ENCODE measurements around the gene PPP1R14C. TPM values are rescaled to one million over a fixed set of nuclear protein-coding genes. Genes with fewer than 3 reads are reported as not detected.

PPP1R14C gene
- total and polyA plus RNA-seq, 2 donors (not counting 1 experiment from before 2014, with no cell fraction given), result 0.17 TPM; not detected in 1

DNA sequence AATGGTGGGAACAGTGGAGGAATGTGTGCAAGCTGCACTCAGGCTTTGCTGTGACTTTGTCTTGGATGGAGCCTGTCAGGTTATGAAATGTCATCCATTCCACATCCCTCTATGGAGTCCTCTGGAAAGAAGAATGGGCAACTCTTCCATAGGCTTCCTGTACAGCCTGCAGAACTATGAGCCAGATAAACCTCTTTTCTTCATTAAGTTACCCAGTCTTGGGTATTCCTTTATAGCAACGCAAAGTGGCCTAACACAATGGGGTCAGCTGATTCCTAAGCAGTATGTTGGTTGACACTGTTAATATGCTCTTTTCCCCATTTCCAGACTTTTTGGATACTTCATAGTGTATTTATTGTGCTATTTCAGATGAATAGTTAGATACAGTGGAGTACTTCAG, 150.2 kb downstream of the PPP1R14C start:
- no peak overlapping the region for H3K27ac ChIP-seq (ENCODE audit: insufficient read depth, low read length)

DNA sequence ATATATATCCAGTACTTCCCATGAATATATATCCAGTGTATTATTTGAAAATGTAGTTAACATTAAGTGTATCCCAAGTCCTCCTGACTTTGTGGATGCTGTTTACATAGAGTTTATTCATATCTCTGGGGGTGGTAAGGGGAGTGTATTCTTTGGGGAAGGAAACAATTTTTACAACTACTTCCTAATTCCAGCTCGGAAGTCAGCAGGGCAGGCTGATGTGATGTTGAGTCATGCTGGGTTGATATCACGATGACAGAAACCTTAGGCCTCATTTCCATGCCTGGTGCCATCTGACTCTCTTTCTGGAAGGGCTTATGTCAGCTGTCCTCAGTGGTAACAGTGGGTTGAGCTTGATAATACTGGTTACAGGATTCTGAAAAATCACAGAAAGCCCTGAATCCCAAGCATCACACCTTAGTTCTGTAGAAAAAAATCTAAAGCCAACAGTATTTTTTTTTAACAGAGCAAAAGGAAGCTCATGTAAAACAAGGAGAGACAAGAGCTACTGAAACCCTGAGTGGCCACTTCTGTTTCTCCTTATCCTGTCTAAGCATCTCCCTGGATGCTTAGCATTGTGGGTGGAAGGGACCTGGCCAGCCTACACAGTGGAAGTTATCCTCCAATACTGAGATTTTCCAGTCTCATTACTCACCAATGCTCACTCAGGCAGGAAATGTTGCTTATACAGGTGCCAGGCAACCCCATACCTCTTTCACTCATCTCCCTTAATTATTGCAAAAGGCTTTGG, 150.8 kb downstream of the PPP1R14C start:
- Histone ChIP-seq H3K27ac (ENCODE audit: insufficient read depth, low read length) (no peak overlapping the region), H3K4me2 (ENCODE audit: extremely low read depth, insufficient read depth, low read length) (no peak overlapping the region), H3K4me3 (replicated peaks in 1 of 4; ENCODE audit: control extremely low read depth in 1 of 4, insufficient read depth in 1 of 4, low read depth in 3 of 4, low read length in 4 of 4) (no peak overlapping the region), H3K4me1 (ENCODE audit: control insufficient read depth, extremely low read depth, insufficient read depth, low read length) (no peaks in the 10 kb centered on the region), H3K79me2 (ENCODE audit: control insufficient read depth, insufficient read depth, low read length) (no peaks in the 10 kb centered on the region), H4K20me1 (ENCODE audit: control insufficient read depth, extremely low read depth, insufficient read depth, low read length) (no peaks in the 10 kb centered on the region), H3K27me3 (ENCODE audit: control insufficient read depth, insufficient read depth, low read length) (no peaks in the 10 kb centered on the region), H2AFZ (ENCODE audit: low read length) (no peak overlapping the region), H3K9me3 (ENCODE audit: control insufficient read depth, insufficient read depth, low read depth, low read length) (no peaks in the 10 kb centered on the region), H3K9ac (ENCODE audit: insufficient read depth, low read length) (no peak overlapping the region), H3K36me3 (ENCODE audit: control insufficient read depth, insufficient read depth, low read length) (no peaks in the 10 kb centered on the region)
- no peak for TF ChIP-seq CTCF (conservative IDR thresholded peaks at IDR 0.05 in 1 of 2, IDR thresholded peaks at IDR 0.05 in 1 of 2; ENCODE audit: low read depth in 1 of 2, low read length in 2 of 2)
- TF ChIP-seq EZH2 (IDR thresholded peaks at IDR 0.05; ENCODE audit: low read length, missing control alignments), result no peak
- DNase-seq (ENCODE audit: low read depth in 2 of 2), result peak; percentile 74 to 76

More for the DNA sequence above, 150.2 kb downstream of the PPP1R14C start:
- no peaks in the 10 kb centered on the region for H3K9me3 ChIP-seq (ENCODE audit: control insufficient read depth, insufficient read depth, low read depth, low read length)
- H3K79me2 ChIP-seq (ENCODE audit: control insufficient read depth, insufficient read depth, low read length), result no peaks in the 10 kb centered on the region
- no peaks in the 10 kb centered on the region for H3K36me3 ChIP-seq (ENCODE audit: control insufficient read depth, insufficient read depth, low read length)
- no peaks in the 10 kb centered on the region for H4K20me1 ChIP-seq (ENCODE audit: control insufficient read depth, extremely low read depth, insufficient read depth, low read length)
- no peaks in the 10 kb centered on the region for H3K4me1 ChIP-seq (ENCODE audit: control insufficient read depth, extremely low read depth, insufficient read depth, low read length)
- DNase-seq (ENCODE audit: low read depth in 2 of 2), result no peak
- no peak overlapping the region for H3K4me2 ChIP-seq (ENCODE audit: extremely low read depth, insufficient read depth, low read length)
- no peaks in the 10 kb centered on the region for H3K27me3 ChIP-seq (ENCODE audit: control insufficient read depth, insufficient read depth, low read length)
- H3K9ac ChIP-seq (ENCODE audit: insufficient read depth, low read length), result no peak overlapping the region
- H2AFZ ChIP-seq (ENCODE audit: low read length), result no peak overlapping the region
- no peak for TF ChIP-seq EZH2 (IDR thresholded peaks at IDR 0.05; ENCODE audit: low read length, missing control alignments)
- TF ChIP-seq CTCF (conservative IDR thresholded peaks at IDR 0.05 in 1 of 2, IDR thresholded peaks at IDR 0.05 in 1 of 2; ENCODE audit: low read depth in 1 of 2, low read length in 2 of 2), result no peak
- no peak overlapping the region for H3K4me3 ChIP-seq (replicated peaks in 1 of 4; ENCODE audit: control extremely low read depth in 1 of 4, insufficient read depth in 1 of 4, low read depth in 3 of 4, low read length in 4 of 4)

- Histone ChIP-seq H4K20me1 (ENCODE audit: control insufficient read depth, extremely low read depth, insufficient read depth, low read length) (no peaks in the 10 kb centered on the region), H3K36me3 (ENCODE audit: control insufficient read depth, insufficient read depth, low read length) (no peaks in the 10 kb centered on the region), H2AFZ (ENCODE audit: low read length) (no peak overlapping the region), H3K4me3 (replicated peaks in 1 of 4; ENCODE audit: control extremely low read depth in 1 of 4, insufficient read depth in 1 of 4, low read depth in 3 of 4, low read length in 4 of 4) (no peak overlapping the region), H3K4me1 (ENCODE audit: control insufficient read depth, extremely low read depth, insufficient read depth, low read length) (no peaks in the 10 kb centered on the region), H3K9ac (ENCODE audit: insufficient read depth, low read length) (no peak overlapping the region), H3K79me2 (ENCODE audit: control insufficient read depth, insufficient read depth, low read length) (no peaks in the 10 kb centered on the region), H3K27me3 (ENCODE audit: control insufficient read depth, insufficient read depth, low read length) (no peaks in the 10 kb centered on the region), H3K9me3 (ENCODE audit: control insufficient read depth, insufficient read depth, low read depth, low read length) (no peaks in the 10 kb centered on the region), H3K27ac (ENCODE audit: insufficient read depth, low read length) (no peak overlapping the region), H3K4me2 (ENCODE audit: extremely low read depth, insufficient read depth, low read length) (no peak overlapping the region)
- no peak for DNase-seq (ENCODE audit: low read depth in 2 of 2)
- no peak for TF ChIP-seq CTCF (conservative IDR thresholded peaks at IDR 0.05 in 1 of 2, IDR thresholded peaks at IDR 0.05 in 1 of 2; ENCODE audit: low read depth in 1 of 2, low read length in 2 of 2)
- no peak for TF ChIP-seq EZH2 (IDR thresholded peaks at IDR 0.05; ENCODE audit: low read length, missing control alignments)
Observed at GRCh38 chr6:150296890-150297289, 154.0 kb downstream of the PPP1R14C start.

All from fibroblast of lung (primary cell).